A549 (cell line): ENCODE measurements around the gene B3GNT5. TPM values are rescaled to one million over a fixed set of nuclear protein-coding genes. Genes with fewer than 3 reads are reported as not detected.
A peak's percentile ranks its signal among the peaks of the same experiment; 100 is the strongest.

Experiments used
- ATAC-seq, 2 experiments: fragments of 200-7000 bp in 1 of 2; fragments of >200 bp in 1 of 2; cut with Nextera tagmentation in 1 of 2; cut with Tn5 transposase in 1 of 2; 3 replicates each; pipeline versions ENCODE4 v1.8.0 to v1.9.1; 2018 to 2020; ENCODE audit warnings: mild to moderate bottlenecking in 1 of 2, moderate library complexity in 1 of 2
- CTCF ChIA-PET: fragments of 300-600 bp; sonication (Branson Sonifier 250); formaldehyde crosslinking; extraction: SDS; loops from one replicate; lab custom pipeline; 2021; ENCODE audit warnings: antibody characterized with exemption, inconsistent platforms; lab: Yijun Ruan, JAX
- POLR2A ChIA-PET: fragments of 350-600 bp; formaldehyde crosslinking; extraction: SDS; loops from one replicate; lab custom pipeline; 2021; ENCODE audit warnings: antibody characterized with exemption, inconsistent platforms; lab: Yijun Ruan, JAX
- DNase-seq, 2 experiments: peaks; one replicate each; pipeline versions ENCODE4 v3.0.0 to v3.0.0-alpha.2; 2011 to 2016; ENCODE audit warnings: low read depth in 1 of 2, low spot score in 1 of 2
- FAIRE-seq: peaks from 2 replicates; lab custom pipeline; 2011; peaks lifted over from hg19 to GRCh38; lab: Jason Lieb, UNC
- H3K27ac ChIP-seq, 2 experiments: fragments of >200 bp; sonication (Bioruptor Twin); formaldehyde crosslinking; 3 replicates each; pipeline ENCODE4 v1.5.1; 2016 to 2017
- H3K4me1 ChIP-seq: fragments of >200 bp; sonication (Bioruptor Twin); formaldehyde crosslinking; 3 replicates; pipeline ENCODE4 v1.6.1; 2016
- H3K4me2 ChIP-seq: fragments of >200 bp; sonication (Bioruptor Twin); formaldehyde crosslinking; 3 replicates; pipeline ENCODE4 v1.6.1; 2016
- H3K4me3 ChIP-seq: fragments of >200 bp; sonication (Bioruptor Twin); formaldehyde crosslinking; 3 replicates; pipeline ENCODE4 v1.5.1; 2016
- H3K9me3 ChIP-seq: fragments of >200 bp; sonication (Bioruptor Twin); formaldehyde crosslinking; 3 replicates; pipeline ENCODE4 v1.6.1; 2016
- ATOH8 ChIP-seq: fragments of 250-450 bp; sonication (Bioruptor Pico); IDR thresholded peaks from 2 replicates; pipeline ENCODE4 v1.5.0; 2020; ENCODE audit warnings: low read depth, mild to moderate bottlenecking, moderate library complexity
- BCL3 ChIP-seq: fragments of >200 bp; sonication (Bioruptor Twin); formaldehyde crosslinking; IDR thresholded peaks from 3 replicates; pipeline ENCODE4 v1.6.1; 2016
- CHD2 ChIP-seq: fragments of 150-350 bp; IDR thresholded peaks from 2 replicates; pipeline ENCODE4 v1.6.1; 2014; ENCODE audit warnings: low read length; ENCODE audit not compliant: partially characterized antibody
- CHD4 ChIP-seq: fragments of 200-600 bp; sonication (generic); IDR thresholded peaks from 2 replicates; pipeline ENCODE4 v1.6.1; 2016; ENCODE audit warnings: antibody characterized with exemption, mild to moderate bottlenecking, borderline replicate concordance
- E2F6 ChIP-seq: IDR thresholded peaks from 2 replicates; pipeline ENCODE4 v1.6.1; 2012; ENCODE audit warnings: low read depth, borderline replicate concordance
- EP300 ChIP-seq, 2 experiments: fragments of >200 bp; sonication (Bioruptor Twin); formaldehyde crosslinking; IDR thresholded peaks; 2 replicates in 1 of 2; 3 replicates in 1 of 2; pipeline ENCODE4 v1.6.1; 2016 to 2017
- ESRRA ChIP-seq: fragments of 150-350 bp; IDR thresholded peaks from 2 replicates; pipeline ENCODE4 v1.6.1; 2014; ENCODE audit warnings: mild to moderate bottlenecking, low read length, borderline replicate concordance
- FOSB ChIP-seq: fragments of 250-450 bp; sonication (Bioruptor Pico); IDR thresholded peaks from 2 replicates; pipeline ENCODE4 v1.5.0; 2020; ENCODE audit warnings: mild to moderate bottlenecking, moderate library complexity
- FOSL2 ChIP-seq, 2 experiments: fragments of 450-650 bp in 1 of 2; fragments of >200 bp in 1 of 2; sonication (Bioruptor Twin) in 1 of 2; formaldehyde crosslinking; IDR thresholded peaks; 2 replicates each; pipeline versions ENCODE4 v1.5.0 to v1.6.1; 2016 to 2020; ENCODE audit warnings: mild to moderate bottlenecking in 1 of 2, moderate library complexity in 1 of 2
- FOXS1 ChIP-seq: fragments of 250-450 bp; sonication (Bioruptor Pico); IDR thresholded peaks from 2 replicates; pipeline ENCODE4 v1.5.0; 2020; ENCODE audit warnings: mild to moderate bottlenecking, moderate library complexity
- GATA3 ChIP-seq: IDR thresholded peaks from 2 replicates; pipeline ENCODE4 v1.6.1; 2012; ENCODE audit warnings: borderline replicate concordance
- HEYL ChIP-seq: fragments of 250-450 bp; sonication (Bioruptor Pico); IDR thresholded peaks from 2 replicates; pipeline ENCODE4 v1.8.0; 2021; ENCODE audit warnings: mild to moderate bottlenecking, moderate library complexity
- HMGXB4 ChIP-seq: fragments of 250-450 bp; sonication (Bioruptor Pico); IDR thresholded peaks from 2 replicates; pipeline ENCODE4 v1.5.0; 2021; ENCODE audit warnings: mild to moderate bottlenecking, moderate library complexity, borderline replicate concordance
- HOXA7 ChIP-seq: fragments of 250-450 bp; sonication (Bioruptor Pico); IDR thresholded peaks from 2 replicates; pipeline ENCODE4 v1.5.0; 2020; ENCODE audit warnings: mild to moderate bottlenecking, moderate library complexity
- JUN ChIP-seq, 2 experiments: fragments of >200 bp; sonication (Bioruptor Twin); formaldehyde crosslinking; IDR thresholded peaks; 2 replicates in 1 of 2; 3 replicates in 1 of 2; pipeline ENCODE4 v1.6.1; 2016 to 2017
- JUNB ChIP-seq: fragments of >200 bp; sonication (Bioruptor Twin); formaldehyde crosslinking; IDR thresholded peaks from 2 replicates; pipeline ENCODE4 v1.6.1; 2016
- KDM5A ChIP-seq: fragments of 200-600 bp; sonication (generic); IDR thresholded peaks from 2 replicates; pipeline ENCODE4 v1.6.1; 2016; ENCODE audit warnings: antibody characterized with exemption, mild to moderate bottlenecking
- MAX ChIP-seq: IDR thresholded peaks from 2 replicates; pipeline ENCODE4 v1.6.1; 2012
- NPAS2 ChIP-seq: fragments of 250-450 bp; sonication (Bioruptor Pico); IDR thresholded peaks from 2 replicates; pipeline ENCODE4 v1.8.0; 2022; ENCODE audit warnings: mild to moderate bottlenecking, moderate library complexity, borderline replicate concordance
- NR3C1 ChIP-seq: fragments of >200 bp; sonication (Bioruptor Twin); formaldehyde crosslinking; IDR thresholded peaks from 3 replicates; pipeline ENCODE4 v1.6.1; 2017
- PBX3 ChIP-seq: IDR thresholded peaks from 2 replicates; pipeline ENCODE4 v1.6.1; 2012
- PHF8 ChIP-seq: fragments of 200-600 bp; sonication (generic); IDR thresholded peaks from 2 replicates; pipeline ENCODE4 v1.6.1; 2016; ENCODE audit warnings: low read depth, mild to moderate bottlenecking, antibody characterized with exemption, moderate library complexity, borderline replicate concordance
- RARB ChIP-seq: fragments of 250-450 bp; sonication (Bioruptor Pico); IDR thresholded peaks from 2 replicates; pipeline ENCODE4 v1.8.0; 2021; ENCODE audit warnings: mild to moderate bottlenecking, moderate library complexity
- RCOR1 ChIP-seq: fragments of 150-350 bp; IDR thresholded peaks from 2 replicates; pipeline ENCODE4 v1.6.1; 2014; ENCODE audit warnings: antibody characterized with exemption, low read length, low read depth
- RNF2 ChIP-seq: fragments of 200-600 bp; sonication (generic); IDR thresholded peaks from 2 replicates; pipeline ENCODE4 v1.6.1; 2016; ENCODE audit warnings: low read depth, mild to moderate bottlenecking, antibody characterized with exemption, moderate library complexity, borderline replicate concordance
- SMC3 ChIP-seq: fragments of >200 bp; sonication (Bioruptor Twin); formaldehyde crosslinking; IDR thresholded peaks from 3 replicates; pipeline ENCODE4 v1.6.1; 2018; ENCODE audit warnings: inconsistent platforms
- TFCP2L1 ChIP-seq: fragments of 250-450 bp; sonication (Bioruptor Pico); IDR thresholded peaks from 2 replicates; pipeline ENCODE4 v1.5.0; 2021; ENCODE audit warnings: mild to moderate bottlenecking
- ZC3H11A ChIP-seq: fragments of 450-650 bp; IDR thresholded peaks from 2 replicates; pipeline ENCODE4 v1.6.1; 2014; ENCODE audit warnings: antibody characterized with exemption, mild to moderate bottlenecking
- ZFP36 ChIP-seq: fragments of 450-650 bp; IDR thresholded peaks from 2 replicates; pipeline ENCODE4 v1.6.1; 2014; ENCODE audit warnings: borderline replicate concordance; ENCODE audit not compliant: partially characterized antibody
- ZNF302 ChIP-seq: fragments of 250-450 bp; sonication (Bioruptor Pico); IDR thresholded peaks from 2 replicates; pipeline ENCODE4 v1.9.0; 2021; ENCODE audit warnings: inconsistent platforms, mild to moderate bottlenecking, moderate library complexity
- WGBS: methylation state at CpG from one replicate; pipeline ENCODE4 v1.1.6; 2017; ENCODE audit errors: missing lambda C conversion rate; 5-methylcytosine and 5-hydroxymethylcytosine counted together
- polyA plus RNA-seq, 4 experiments: library from polyadenylated mRNA; depleted of rRNA in 3 of 4; stranded (reverse); fragments of >200 nt; fragmentation: RNase III in 1 of 4; extraction: RNeasy Plus Mini Kit Qiagen cat#74134 plus additional on column Dnase treatment in 1 of 4; gene quantifications; 2 replicates in 3 of 4; 3 replicates in 1 of 4; pipeline ENCODE4 v1.2.3, GENCODE V29; 2011 to 2017
- TF ChIP-seq, protein P1 (sequence below): fragments of 150-350 bp; IDR thresholded peaks from 2 replicates; pipeline ENCODE4 v1.6.1; 2014; ENCODE audit warnings: low read depth, mild to moderate bottlenecking, low read length

The B3GNT5 gene
- polyA plus RNA-seq, 2 of the 4 experiments (the other 2 are of a cell fraction) = 4.7 to 11.7 TPM

DNA sequence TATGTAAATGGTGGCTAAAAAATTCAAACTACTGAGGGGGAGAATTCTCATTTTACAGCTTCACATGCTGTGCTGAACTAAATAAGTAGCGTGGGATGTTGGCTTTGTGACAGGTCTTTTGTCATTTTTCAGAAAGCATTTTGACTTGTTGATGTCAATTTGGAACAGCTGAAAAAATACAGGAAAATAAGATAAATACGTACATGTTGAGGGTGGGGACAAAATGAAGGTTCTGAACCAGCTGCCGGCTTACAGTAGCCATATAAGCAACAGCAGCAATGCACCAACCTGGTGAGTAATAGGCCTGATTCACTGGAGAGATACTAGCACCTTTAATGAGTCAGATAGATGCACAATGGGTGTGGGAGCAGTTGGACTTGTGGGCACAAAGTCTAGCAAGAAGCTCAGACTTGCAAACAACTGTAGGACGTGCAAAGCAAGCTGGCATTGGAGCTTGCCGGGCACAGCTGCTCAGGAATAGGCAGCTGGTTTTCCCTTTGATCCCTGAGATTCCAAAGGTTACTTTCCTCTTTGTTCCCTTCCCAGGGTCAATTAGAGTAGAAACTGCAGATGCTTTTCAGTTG is 12.9 kb downstream of the B3GNT5 start:
- FAIRE-seq = no peak
- peak overlapping the region; percentile 64 for H3K4me2 ChIP-seq
- DNase-seq = peak; percentile 70 to 81
- TF ChIP-seq BCL3 (no peak), PHF8 (no peak), ESRRA (no peak), EP300 (IDR thresholded peaks at IDR 0.05) (no peak), FOSB (CRISPR knock-in tag) (no peak), RNF2 (no peak), JUNB (0 out of 2 replicates have a peak, but pooled peaks have one; percentile 30), TFCP2L1 (CRISPR knock-in tag) (no peak), JUN (IDR thresholded peaks at IDR 0.05) (no peak), HOXA7 (CRISPR knock-in tag) (no peak), RCOR1 (no peak), ZNF302 (no peak), E2F6 (no peak), HMGXB4 (no peak), CHD4 (no peak), FOSL2 (IDR thresholded peaks at IDR 0.05) (peak; percentile 51), FOSL2 (CRISPR knock-in tag; IDR thresholded peaks at IDR 0.05) (peak; percentile 82), ZC3H11A (no peak), NR3C1 (no peak), SMC3 (no peak), RARB (no peak), ZFP36 (no peak), FOXS1 (CRISPR knock-in tag) (no peak), MAX (peak; percentile 16; the same call in 1 of the 2 replicates), NPAS2 (CRISPR knock-in tag) (no peak), KDM5A (no peak), ATOH8 (CRISPR knock-in tag) (no peak), HEYL (no peak), GATA3 (peak; percentile 59; the same call in 1 of the 2 replicates), PBX3 (no peak), CHD2 (no peak)
- TF ChIP-seq, protein P1, sequence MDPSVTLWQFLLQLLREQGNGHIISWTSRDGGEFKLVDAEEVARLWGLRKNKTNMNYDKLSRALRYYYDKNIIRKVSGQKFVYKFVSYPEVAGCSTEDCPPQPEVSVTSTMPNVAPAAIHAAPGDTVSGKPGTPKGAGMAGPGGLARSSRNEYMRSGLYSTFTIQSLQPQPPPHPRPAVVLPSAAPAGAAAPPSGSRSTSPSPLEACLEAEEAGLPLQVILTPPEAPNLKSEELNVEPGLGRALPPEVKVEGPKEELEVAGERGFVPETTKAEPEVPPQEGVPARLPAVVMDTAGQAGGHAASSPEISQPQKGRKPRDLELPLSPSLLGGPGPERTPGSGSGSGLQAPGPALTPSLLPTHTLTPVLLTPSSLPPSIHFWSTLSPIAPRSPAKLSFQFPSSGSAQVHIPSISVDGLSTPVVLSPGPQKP = no peak
- WGBS = 17% methylated on average over 5 of the region's 5 CpGs
- CTCF ChIA-PET = interaction anchor here (0.6 to 1.8 kb wide), 5 partner anchors 9 to 116 kb away, joined by 3 to 6 read pairs (median 4); no protein-coding TSS in a partner anchor
- no peaks in the 10 kb centered on the region for H3K9me3 ChIP-seq
- no peak overlapping the region for H3K4me3 ChIP-seq
- H3K4me1 ChIP-seq = peaks cover 26% of the 10 kb centered on the region; the same call in 2 of the 3 replicates
- POLR2A ChIA-PET = interaction anchor here (0.5 to 2.5 kb wide), 5 partner anchors 8 to 105 kb away, joined by 3 to 12 read pairs (median 5); partner anchors contain the start of gene B3GNT5
- peak overlapping the region; percentile 48 to 79 for H3K27ac ChIP-seq
- peak; percentile 98 for ATAC-seq
